Subcutaneous adipose tissue (tissue), 4 donors: Measurements from ENCODE around the gene ITM2B. TPM values are rescaled to one million over a fixed set of nuclear protein-coding genes. Genes with fewer than 3 reads are reported as not detected.

Source experiments
- CTCF ChIP-seq: fragments of 450-650 bp; IDR thresholded peaks from one replicate; pipeline ENCODE4 v1.5.1; 2016; ENCODE audit warnings: low read depth, mild to moderate bottlenecking, control low read depth, antibody characterized with exemption, moderate library complexity
- total RNA-seq, 4 donors: library from RNA; depleted of rRNA; stranded (reverse); fragments of >200 nt; gene quantifications; one replicate each; pipeline ENCODE4 v1.1.0, GENCODE V29; 2016

ITM2B gene
- total RNA-seq, 4 donors from 2014 or later, result 665 to 1,817 (median 866) TPM

- no peak for TF ChIP-seq CTCF
Measured at GRCh38 chr13:48281556-48281955, 48.5 kb downstream of the ITM2B start.

GRCh38 chr13:48291730-48292129 is 58.7 kb downstream of the ITM2B start:
- TF ChIP-seq CTCF, result no peak

GRCh38 chr13:48292650-48293049 is 59.6 kb downstream of the ITM2B start:
- no peak for TF ChIP-seq CTCF

GRCh38 chr13:48294653-48295052 is 61.6 kb downstream of the ITM2B start:
- no peak for TF ChIP-seq CTCF

- no peak for TF ChIP-seq CTCF
Measured at GRCh38 chr13:48295271-48295670, 62.3 kb downstream of the ITM2B start.

- TF ChIP-seq CTCF, result no peak
Measured at GRCh38 chr13:48296528-48296927, 63.5 kb downstream of the ITM2B start.

GRCh38 chr13:48297131-48297786 is 64.3 kb downstream of the ITM2B start:
- TF ChIP-seq CTCF, result no peak
